Astrocyte (in vitro differentiated cells and primary cell): ENCODE data around the gene PCDHGA1. TPM values are rescaled to one million over a fixed set of nuclear protein-coding genes. Genes with fewer than 3 reads are reported as not detected.
A peak's percentile ranks its signal among the peaks of the same experiment; 100 is the strongest.
"Not testable (repeated sequence)": the region's sequence is repeated elsewhere in the genome, so short reads cannot be mapped to it uniquely, and the experiment has no call there.

Experiments used
- DNase-seq: peaks from one replicate; pipeline ENCODE4 v3.0.0-alpha.2; 2010; ENCODE audit warnings: low read depth
- FAIRE-seq: peaks from 2 replicates; lab custom pipeline; 2011; peaks lifted over from hg19 to GRCh38; lab: Jason Lieb, UNC
- H2AFZ ChIP-seq: 2 replicates; pipeline ENCODE4 v1.6.0; 2012; ENCODE audit warnings: low read depth, low read length, inconsistent platforms
- H3K27ac ChIP-seq: 2 replicates; pipeline ENCODE4 v1.5.1; 2011; ENCODE audit warnings: low read depth, low read length, inconsistent platforms
- H3K27me3 ChIP-seq: 2 replicates; pipeline ENCODE4 v1.6.0; 2011; ENCODE audit warnings: low read length, inconsistent platforms; ENCODE audit not compliant: insufficient read depth
- H3K36me3 ChIP-seq: 2 replicates; pipeline ENCODE4 v1.5.1; 2011; ENCODE audit warnings: low read length, inconsistent platforms; ENCODE audit not compliant: insufficient read depth
- H3K4me1 ChIP-seq: 2 replicates; pipeline ENCODE4 v1.5.1; 2011; ENCODE audit warnings: low read length, inconsistent platforms; ENCODE audit not compliant: insufficient read depth
- H3K4me2 ChIP-seq: 2 replicates; pipeline ENCODE4 v1.6.0; 2012; ENCODE audit warnings: low read length, inconsistent platforms
- H3K4me3 ChIP-seq: 2 replicates; pipeline ENCODE4 v1.5.1; 2011; ENCODE audit warnings: low read depth, mild to moderate bottlenecking, low read length, inconsistent platforms; ENCODE audit not compliant: insufficient read depth
- H3K79me2 ChIP-seq: 2 replicates; pipeline ENCODE4 v1.6.0; 2012; ENCODE audit warnings: mild to moderate bottlenecking, low read length, inconsistent platforms; ENCODE audit not compliant: insufficient read depth
- H3K9ac ChIP-seq: 2 replicates; pipeline ENCODE4 v1.6.0; 2012; ENCODE audit warnings: mild to moderate bottlenecking, low read length, inconsistent platforms
- H3K9me3 ChIP-seq: 2 replicates; pipeline ENCODE4 v1.5.1; 2012; ENCODE audit warnings: low read depth, mild to moderate bottlenecking, low read length, inconsistent platforms; ENCODE audit not compliant: insufficient read depth
- H4K20me1 ChIP-seq: 2 replicates; pipeline ENCODE4 v1.6.0; 2012; ENCODE audit warnings: low read length, inconsistent platforms; ENCODE audit not compliant: insufficient read depth
- H3K27ac Mint-ChIP-seq: one replicate; pipeline ENCODE4 v1.8.0; 2021; ENCODE audit warnings: mild to moderate bottlenecking, mixed read lengths; ENCODE audit not compliant: unreplicated experiment
- H3K27me3 Mint-ChIP-seq: one replicate; pipeline ENCODE4 v1.8.0; 2021; ENCODE audit warnings: low read depth, mixed read lengths; ENCODE audit not compliant: unreplicated experiment
- H3K36me3 Mint-ChIP-seq: one replicate; pipeline ENCODE4 v1.8.0; 2021; ENCODE audit warnings: low read depth, mixed read lengths; ENCODE audit not compliant: unreplicated experiment
- H3K4me1 Mint-ChIP-seq: one replicate; pipeline ENCODE4 v1.8.0; 2021; ENCODE audit warnings: low read depth, mixed read lengths; ENCODE audit not compliant: unreplicated experiment
- H3K4me3 Mint-ChIP-seq: one replicate; pipeline ENCODE4 v1.8.0; 2021; ENCODE audit warnings: mild to moderate bottlenecking, moderate library complexity, mixed read lengths; ENCODE audit not compliant: unreplicated experiment
- H3K9me3 Mint-ChIP-seq: one replicate; pipeline ENCODE4 v1.8.0; 2021; ENCODE audit warnings: mild to moderate bottlenecking, mixed read lengths; ENCODE audit not compliant: unreplicated experiment
- EZH2 ChIP-seq: IDR thresholded peaks from 2 replicates; pipeline ENCODE4 v1.6.1; 2012; ENCODE audit warnings: mild to moderate bottlenecking, low read length, inconsistent platforms; ENCODE audit not compliant: insufficient read depth
- total RNA-seq: library from RNA; stranded (reverse); gene quantifications from 2 replicates; pipeline ENCODE4 v1.2.1, GENCODE V29; 2021
- TF ChIP-seq, protein P1 (sequence below): IDR thresholded peaks from 2 replicates; pipeline ENCODE4 v1.5.1; 2011; ENCODE audit warnings: low read depth, mild to moderate bottlenecking, inconsistent platforms, low read length, moderate library complexity; ENCODE audit not compliant: insufficient read depth

PCDHGA1 gene
- total RNA-seq, 1 donor from 2014 or later, result 0.27 TPM

DNA sequence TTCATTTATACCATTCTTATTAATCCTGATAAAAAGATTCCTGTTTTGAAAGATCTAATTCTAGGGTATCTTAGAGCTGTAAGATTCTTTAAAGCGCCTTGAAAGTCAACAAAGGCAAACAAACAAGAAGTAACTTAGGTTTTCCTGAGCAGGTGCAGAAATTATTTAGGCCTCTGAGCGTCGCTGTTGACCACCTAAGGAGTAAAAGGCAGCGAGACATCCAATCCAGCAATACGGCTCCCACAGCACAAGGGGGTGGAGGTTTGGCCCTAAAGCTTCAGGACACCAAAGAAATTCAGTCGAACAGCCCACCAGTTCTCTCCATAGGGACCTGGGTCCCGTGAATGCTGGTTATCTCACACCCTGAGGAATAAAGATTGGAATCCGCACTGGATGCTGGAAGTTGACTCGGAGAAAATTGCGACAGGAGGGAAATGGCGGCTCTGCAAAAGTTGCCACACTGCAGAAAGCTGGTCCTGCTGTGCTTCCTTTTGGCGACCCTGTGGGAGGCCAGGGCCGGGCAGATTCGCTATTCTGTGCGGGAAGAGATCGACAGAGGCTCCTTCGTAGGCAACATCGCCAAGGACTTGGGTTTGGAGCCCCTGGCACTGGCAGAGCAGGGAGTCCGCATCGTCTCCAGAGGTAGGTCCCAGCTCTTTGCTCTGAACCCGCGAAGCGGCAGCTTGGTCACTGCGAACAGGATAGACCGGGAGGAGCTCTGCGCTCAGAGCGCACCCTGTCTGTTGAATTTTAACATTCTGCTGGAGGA is 8.4 kb downstream of the PCDHGA1 start, which contains the start of gene PCDHGA2:
Gene PCDHGA2, plus strand, starts transcription at position 223 of the 769 bp plus-strand sequence.
- H3K4me1 ChIP-seq, result no peaks in the 10 kb centered on the region
- FAIRE-seq, result no peak
- H2AFZ ChIP-seq, result peak within 1 kb of the TSS; percentile 77
- Mint-ChIP-seq H3K27me3 (peaks cover 2% of the 10 kb centered on the region), H3K9me3 (peaks cover 41% of the 10 kb centered on the region), H3K4me3 (no peak within 1 kb of the TSS), H3K36me3 (peaks cover 3% of the 10 kb centered on the region), H3K27ac (no peak within 1 kb of the TSS), H3K4me1 (no peaks in the 10 kb centered on the region)
- peak within 1 kb of the TSS; percentile 61 for H3K4me3 ChIP-seq
- peaks cover 3% of the 10 kb centered on the region for H3K27me3 ChIP-seq
- peak; percentile 28 for DNase-seq
- no peak within 1 kb of the TSS for H3K9ac ChIP-seq
- TF ChIP-seq, protein P1, sequence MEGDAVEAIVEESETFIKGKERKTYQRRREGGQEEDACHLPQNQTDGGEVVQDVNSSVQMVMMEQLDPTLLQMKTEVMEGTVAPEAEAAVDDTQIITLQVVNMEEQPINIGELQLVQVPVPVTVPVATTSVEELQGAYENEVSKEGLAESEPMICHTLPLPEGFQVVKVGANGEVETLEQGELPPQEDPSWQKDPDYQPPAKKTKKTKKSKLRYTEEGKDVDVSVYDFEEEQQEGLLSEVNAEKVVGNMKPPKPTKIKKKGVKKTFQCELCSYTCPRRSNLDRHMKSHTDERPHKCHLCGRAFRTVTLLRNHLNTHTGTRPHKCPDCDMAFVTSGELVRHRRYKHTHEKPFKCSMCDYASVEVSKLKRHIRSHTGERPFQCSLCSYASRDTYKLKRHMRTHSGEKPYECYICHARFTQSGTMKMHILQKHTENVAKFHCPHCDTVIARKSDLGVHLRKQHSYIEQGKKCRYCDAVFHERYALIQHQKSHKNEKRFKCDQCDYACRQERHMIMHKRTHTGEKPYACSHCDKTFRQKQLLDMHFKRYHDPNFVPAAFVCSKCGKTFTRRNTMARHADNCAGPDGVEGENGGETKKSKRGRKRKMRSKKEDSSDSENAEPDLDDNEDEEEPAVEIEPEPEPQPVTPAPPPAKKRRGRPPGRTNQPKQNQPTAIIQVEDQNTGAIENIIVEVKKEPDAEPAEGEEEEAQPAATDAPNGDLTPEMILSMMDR, result peak; percentile 41
- TF ChIP-seq EZH2, result no peak
- H3K9me3 ChIP-seq, result peaks cover 23% of the 10 kb centered on the region
- H3K27ac ChIP-seq, result no peak within 1 kb of the TSS
- no peaks in the 10 kb centered on the region for H4K20me1 ChIP-seq
- no peaks in the 10 kb centered on the region for H3K79me2 ChIP-seq
- no peaks in the 10 kb centered on the region for H3K36me3 ChIP-seq
- peak within 1 kb of the TSS; percentile 80 for H3K4me2 ChIP-seq

GRCh38 chr5:141340781-141341354 is 10.6 kb downstream of the PCDHGA1 start:
- not testable (repeated sequence) for H4K20me1 ChIP-seq, FAIRE-seq, H2AFZ ChIP-seq, H3K27ac Mint-ChIP-seq, H3K27ac ChIP-seq, H3K4me1 Mint-ChIP-seq, H3K4me1 ChIP-seq, H3K4me2 ChIP-seq, H3K36me3 Mint-ChIP-seq, H3K27me3 ChIP-seq, H3K79me2 ChIP-seq, H3K36me3 ChIP-seq, DNase-seq, H3K27me3 Mint-ChIP-seq, H3K4me3 Mint-ChIP-seq, H3K4me3 ChIP-seq, H3K9ac ChIP-seq
- peaks cover 48% of the 10 kb centered on the region for H3K9me3 Mint-ChIP-seq
- peaks cover 36% of the 10 kb centered on the region for H3K9me3 ChIP-seq

DNA sequence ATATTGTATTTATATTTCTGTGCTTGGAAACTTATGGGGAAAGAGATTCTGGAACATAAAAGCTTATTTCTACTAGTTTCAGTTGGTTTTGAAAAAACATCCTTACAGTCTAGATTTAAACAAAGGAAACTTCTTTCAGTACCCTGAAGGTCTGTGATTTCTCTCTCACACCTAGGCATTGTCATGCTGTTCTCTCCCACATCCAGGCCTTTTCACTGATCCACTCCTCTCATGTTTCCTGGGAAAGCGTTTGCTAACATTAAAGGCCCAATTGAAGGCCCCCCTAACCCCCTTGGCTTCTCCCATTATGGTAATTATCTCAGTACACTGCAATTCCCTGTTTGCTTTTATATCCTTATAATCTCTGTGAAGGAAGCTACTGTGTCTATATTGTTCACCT is 12.5 kb downstream of the PCDHGA1 start:
- H3K9me3 Mint-ChIP-seq, result peaks cover 52% of the 10 kb centered on the region
- Histone ChIP-seq H3K9me3 (peaks cover 36% of the 10 kb centered on the region), H3K4me2 (no peak overlapping the region), H3K4me1 (no peaks in the 10 kb centered on the region), H3K4me3 (no peak overlapping the region), H4K20me1 (no peaks in the 10 kb centered on the region), H3K27me3 (peaks cover 3% of the 10 kb centered on the region), H3K36me3 (no peaks in the 10 kb centered on the region), H3K79me2 (no peaks in the 10 kb centered on the region), H3K27ac (no peak overlapping the region), H3K9ac (no peak overlapping the region), H2AFZ (no peak overlapping the region)
- H3K27ac Mint-ChIP-seq, result no peak overlapping the region
- no peak for TF ChIP-seq EZH2
- TF ChIP-seq, protein P1, result no peak
- peaks cover 6% of the 10 kb centered on the region for H3K36me3 Mint-ChIP-seq
- peaks cover 2% of the 10 kb centered on the region for H3K27me3 Mint-ChIP-seq
- DNase-seq, result no peak
- no peak for FAIRE-seq
- H3K4me3 Mint-ChIP-seq, result no peak overlapping the region
- no peaks in the 10 kb centered on the region for H3K4me1 Mint-ChIP-seq
